T-helper 2 cell (primary cell): ENCODE measurements around the gene CALCOCO2.
A peak's percentile ranks its signal among the peaks of the same experiment; 100 is the strongest.
"Not testable (repeated sequence)": the region's sequence is repeated elsewhere in the genome, so short reads cannot be mapped to it uniquely, and the experiment has no call there.

Experiments
- DNase-seq, 5 experiments: peaks; one replicate each; pipeline versions ENCODE4 v3.0.0 to v3.0.0-alpha.2; 2012 to 2022
- total RNA-seq, 2 donors: gene quantifications; one replicate each; lab custom pipeline; 2026; lab: John Stamatoyannopoulos, UW

Gene CALCOCO2
- total RNA-seq = 113 to 127 reads per million in 2 donors

GRCh38 chr17:48830840-48831548 lies at the start of gene CALCOCO2:
Gene CALCOCO2, plus strand, starts transcription at chr17:48831035. Its CDS starts 10,673 bp downstream, at chr17:48841708.
- DNase-seq = peak; percentile 73 to 92 (median 75)

GRCh38 chr17:48787828-48788227 lies 43.0 kb upstream of the CALCOCO2 start:
- DNase-seq = no peak

- no peak for DNase-seq
These were observed 40.2 kb upstream of the CALCOCO2 start for GRCh38 chr17:48790607-48791127.

- peak in 1 of 5 experiments; percentile 45 for DNase-seq
These were observed 39.5 kb upstream of the CALCOCO2 start for GRCh38 chr17:48791128-48792032.

- no peak for DNase-seq
These were observed 38.6 kb upstream of the CALCOCO2 start for GRCh38 chr17:48792033-48792798.

GRCh38 chr17:48795444-48796162 lies 35.2 kb upstream of the CALCOCO2 start:
- DNase-seq = no peak

GRCh38 chr17:48796163-48796522 lies 34.7 kb upstream of the CALCOCO2 start:
- DNase-seq = not testable (repeated sequence)

- DNase-seq = no peak
These were observed 31.6 kb upstream of the CALCOCO2 start for GRCh38 chr17:48799069-48799723.

- DNase-seq = no peak
These were observed 30.1 kb upstream of the CALCOCO2 start for GRCh38 chr17:48800626-48801217.

GRCh38 chr17:48804936-48805411 lies 25.9 kb upstream of the CALCOCO2 start:
- peak; percentile 32 to 57 (median 53) for DNase-seq

GRCh38 chr17:48809182-48809581 lies 21.7 kb upstream of the CALCOCO2 start:
- no peak for DNase-seq

GRCh38 chr17:48812001-48812400 lies 18.8 kb upstream of the CALCOCO2 start:
- no peak for DNase-seq

GRCh38 chr17:48814504-48814903 lies 16.3 kb upstream of the CALCOCO2 start:
- DNase-seq = peak in 4 of 5 experiments; percentile 26 to 46 (median 41)

- no peak for DNase-seq
These were observed 15.5 kb upstream of the CALCOCO2 start for GRCh38 chr17:48815311-48815710.

GRCh38 chr17:48816438-48816773 lies 14.4 kb upstream of the CALCOCO2 start:
- no peak for DNase-seq

- peak; percentile 62 to 82 (median 75) for DNase-seq
These were observed 13.9 kb upstream of the CALCOCO2 start, which contains the start of gene TTLL6 for GRCh38 chr17:48816774-48817590. Gene TTLL6, minus strand, starts transcription at chr17:48817229. Its CDS starts 157 bp downstream, at chr17:48817072.

- no peak for DNase-seq
These were observed 12.4 kb upstream of the CALCOCO2 start for GRCh38 chr17:48818361-48818841.

- no peak for DNase-seq
These were observed 11.4 kb upstream of the CALCOCO2 start for GRCh38 chr17:48819466-48819865.

GRCh38 chr17:48820936-48821335 lies 9.9 kb upstream of the CALCOCO2 start:
- DNase-seq = not testable (repeated sequence)
